ENCODE results near the gene H6PD.

Gene H6PD

GRCh38 chr1:9234223-9235095, at the start of gene H6PD:
Gene H6PD, plus strand, starts transcription at chr1:9234774. Its CDS starts 10,161 bp downstream, at chr1:9244935.
- peak; percentile 80 for FAIRE-seq
- peak; percentile 100 for DNase-seq (ENCODE audit: insufficient read length, low spot score)

GRCh38 chr1:9186082-9186859, 48.3 kb upstream of the H6PD start:
- FAIRE-seq (no peak), DNase-seq (ENCODE audit: insufficient read length, low spot score) (no peak)

GRCh38 chr1:9187004-9187403, 47.6 kb upstream of the H6PD start:
- DNase-seq (ENCODE audit: insufficient read length, low spot score) (no peak), FAIRE-seq (no peak)

GRCh38 chr1:9190234-9190633, 44.3 kb upstream of the H6PD start:
- DNase-seq (ENCODE audit: insufficient read length, low spot score) (no peak), FAIRE-seq (no peak)

- FAIRE-seq (no peak), DNase-seq (ENCODE audit: insufficient read length, low spot score) (no peak)
These were observed 43.3 kb upstream of the H6PD start for GRCh38 chr1:9191231-9191630.

GRCh38 chr1:9192578-9193232, 41.9 kb upstream of the H6PD start:
- no peak for DNase-seq (ENCODE audit: insufficient read length, low spot score)
- FAIRE-seq = no peak

GRCh38 chr1:9193233-9193625, 41.3 kb upstream of the H6PD start:
- DNase-seq (ENCODE audit: insufficient read length, low spot score) (no peak), FAIRE-seq (no peak)

GRCh38 chr1:9194024-9194423, 40.5 kb upstream of the H6PD start:
- DNase-seq (ENCODE audit: insufficient read length, low spot score) = no peak
- FAIRE-seq = no peak

- FAIRE-seq (no peak), DNase-seq (ENCODE audit: insufficient read length, low spot score) (no peak)
These were observed 38.9 kb upstream of the H6PD start for GRCh38 chr1:9195651-9196050.

GRCh38 chr1:9196129-9197040, 38.2 kb upstream of the H6PD start:
- DNase-seq (ENCODE audit: insufficient read length, low spot score) (peak; percentile 55), FAIRE-seq (peak; percentile 98)

- FAIRE-seq = no peak
- no peak for DNase-seq (ENCODE audit: insufficient read length, low spot score)
These were observed 37.1 kb upstream of the H6PD start for GRCh38 chr1:9197186-9198099.

GRCh38 chr1:9198538-9199361, 35.8 kb upstream of the H6PD start:
- DNase-seq (ENCODE audit: insufficient read length, low spot score) (no peak), FAIRE-seq (no peak)

- FAIRE-seq = no peak
These were observed 34.1 kb upstream of the H6PD start for GRCh38 chr1:9200441-9200840.

GRCh38 chr1:9201401-9202239, 33.0 kb upstream of the H6PD start:
- FAIRE-seq = peak; percentile 85
- DNase-seq (ENCODE audit: insufficient read length, low spot score) = no peak

More at GRCh38 chr1:9200441-9200840, 34.1 kb upstream of the H6PD start:
- no peak for DNase-seq (ENCODE audit: insufficient read length, low spot score)

GRCh38 chr1:9202240-9202870, 32.2 kb upstream of the H6PD start:
- FAIRE-seq = no peak
- DNase-seq (ENCODE audit: insufficient read length, low spot score) = no peak

- FAIRE-seq = no peak
- DNase-seq (ENCODE audit: insufficient read length, low spot score) = no peak
These were observed 31.0 kb upstream of the H6PD start for GRCh38 chr1:9203511-9203982.
